ENCODE data around the gene AGAP1. TPM values are rescaled to one million over a fixed set of nuclear protein-coding genes. Genes with fewer than 3 reads are reported as not detected.

The AGAP1 gene
- total RNA-seq, 4 donors from 2014 or later, result 33.7 to 55.2 (median 37.5) TPM

DNA sequence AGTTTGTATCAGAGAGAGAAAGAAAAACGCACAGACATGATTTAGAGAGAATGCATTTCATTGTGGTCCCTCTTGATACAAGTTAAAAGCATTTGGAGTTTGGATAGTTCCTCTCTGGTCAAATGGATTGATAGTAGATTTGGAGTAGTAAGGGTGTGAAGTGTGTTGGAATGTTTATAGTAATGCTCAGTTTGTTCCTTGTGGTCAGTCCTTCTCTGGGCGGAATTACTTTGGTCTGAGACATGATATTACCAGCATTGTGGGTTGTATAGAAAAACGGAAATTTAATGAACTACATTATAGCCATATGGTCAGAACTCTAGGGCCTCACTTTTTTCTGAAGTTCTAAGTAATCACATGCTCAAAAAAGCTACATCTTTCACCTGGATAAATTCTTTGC, 178.9 kb downstream of the AGAP1 start:
- Histone ChIP-seq H3K4me3 (peak overlapping the region in 1 of 2 donors; percentile 65), H3K4me1 (peaks cover 0 to 66% (median 8%) of the 10 kb centered on the region in 3 donors), H3K36me3 (no peaks in the 10 kb centered on the region), H3K9me3 (no peaks in the 10 kb centered on the region), H3K27me3 (no peaks in the 10 kb centered on the region), H3K27ac (peak overlapping the region in 1 of 4 donors; percentile 1)
- WGBS, 2 donors (ENCODE audit: low coverage in 1 of 2), result 42 to 69% methylated on average over 3 of the region's 3 CpGs
- ATAC-seq, result no peak
- TF ChIP-seq EP300 (IDR thresholded peaks at IDR 0.05) (no peak), POLR2A (IDR thresholded peaks at IDR 0.05) (no peak), POLR2AphosphoS5 (IDR thresholded peaks at IDR 0.05) (no peak)
- TF ChIP-seq, protein P1, sequence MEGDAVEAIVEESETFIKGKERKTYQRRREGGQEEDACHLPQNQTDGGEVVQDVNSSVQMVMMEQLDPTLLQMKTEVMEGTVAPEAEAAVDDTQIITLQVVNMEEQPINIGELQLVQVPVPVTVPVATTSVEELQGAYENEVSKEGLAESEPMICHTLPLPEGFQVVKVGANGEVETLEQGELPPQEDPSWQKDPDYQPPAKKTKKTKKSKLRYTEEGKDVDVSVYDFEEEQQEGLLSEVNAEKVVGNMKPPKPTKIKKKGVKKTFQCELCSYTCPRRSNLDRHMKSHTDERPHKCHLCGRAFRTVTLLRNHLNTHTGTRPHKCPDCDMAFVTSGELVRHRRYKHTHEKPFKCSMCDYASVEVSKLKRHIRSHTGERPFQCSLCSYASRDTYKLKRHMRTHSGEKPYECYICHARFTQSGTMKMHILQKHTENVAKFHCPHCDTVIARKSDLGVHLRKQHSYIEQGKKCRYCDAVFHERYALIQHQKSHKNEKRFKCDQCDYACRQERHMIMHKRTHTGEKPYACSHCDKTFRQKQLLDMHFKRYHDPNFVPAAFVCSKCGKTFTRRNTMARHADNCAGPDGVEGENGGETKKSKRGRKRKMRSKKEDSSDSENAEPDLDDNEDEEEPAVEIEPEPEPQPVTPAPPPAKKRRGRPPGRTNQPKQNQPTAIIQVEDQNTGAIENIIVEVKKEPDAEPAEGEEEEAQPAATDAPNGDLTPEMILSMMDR (IDR thresholded peaks at IDR 0.05), result no peak

DNA sequence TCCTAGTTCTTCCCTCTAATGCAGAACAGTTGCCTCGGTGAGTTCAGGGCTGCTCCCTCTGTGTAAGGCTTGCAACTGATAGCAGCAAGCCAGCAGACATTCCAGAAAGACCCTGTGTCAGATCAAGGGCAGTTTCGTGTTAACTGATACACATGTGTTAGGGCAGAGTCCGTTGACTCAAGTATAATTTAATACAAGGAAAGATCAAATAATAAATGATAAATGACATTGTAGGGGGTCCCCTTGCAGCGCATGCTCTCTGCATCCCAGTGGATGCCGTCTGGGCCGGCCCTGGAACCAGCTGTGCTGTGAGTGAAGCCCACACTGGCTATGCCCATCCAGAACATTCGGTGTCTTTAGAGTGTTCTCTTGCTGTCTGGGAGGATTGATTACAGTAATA, 180.3 kb downstream of the AGAP1 start:
- H3K4me3 ChIP-seq, result no peak overlapping the region
- H3K9me3 ChIP-seq, result no peaks in the 10 kb centered on the region
- H3K27me3 ChIP-seq, result no peaks in the 10 kb centered on the region
- peaks cover 0 to 71% (median 8%) of the 10 kb centered on the region in 3 donors for H3K4me1 ChIP-seq
- H3K27ac ChIP-seq, result no peak overlapping the region
- WGBS, 2 donors (ENCODE audit: low coverage in 1 of 2), result 56% methylated on average over 6 of the region's 7 CpGs; no CpG with 5 or more reads in 1 of the 2 donors
- TF ChIP-seq POLR2A (IDR thresholded peaks at IDR 0.05), result no peak
- TF ChIP-seq POLR2AphosphoS5 (IDR thresholded peaks at IDR 0.05), result no peak
- TF ChIP-seq, protein P1 (IDR thresholded peaks at IDR 0.05), result no peak
- TF ChIP-seq EP300 (IDR thresholded peaks at IDR 0.05), result no peak
- H3K36me3 ChIP-seq, result no peaks in the 10 kb centered on the region
- ATAC-seq, result no peak

DNA sequence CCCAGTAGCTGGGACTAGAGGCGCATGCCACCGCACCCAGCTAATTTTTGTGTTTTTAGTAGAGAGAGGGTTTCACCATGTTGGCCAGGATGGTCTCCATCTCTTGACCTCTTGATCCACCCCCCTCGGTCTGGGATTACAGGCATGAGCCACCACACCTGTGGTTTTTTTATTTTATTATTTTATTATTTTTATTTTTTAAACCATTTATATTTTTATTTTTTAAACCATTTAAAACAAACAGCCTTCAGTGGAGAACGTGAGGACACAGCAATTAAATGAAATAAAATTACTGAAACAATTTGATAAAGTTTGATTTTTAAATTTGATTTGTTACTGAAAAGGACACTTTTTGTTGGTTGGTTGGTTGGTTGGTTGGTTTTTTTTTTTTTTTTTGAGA, 181.0 kb downstream of the AGAP1 start:
- Histone ChIP-seq H3K4me1 (peaks cover 0 to 76% (median 12%) of the 10 kb centered on the region in 3 donors), H3K4me3 (no peak overlapping the region), H3K9me3 (no peaks in the 10 kb centered on the region), H3K36me3 (no peaks in the 10 kb centered on the region), H3K27me3 (no peaks in the 10 kb centered on the region), H3K27ac (no peak overlapping the region)
- TF ChIP-seq, protein P1 (IDR thresholded peaks at IDR 0.05), result no peak
- TF ChIP-seq POLR2A (IDR thresholded peaks at IDR 0.05), result no peak
- no peak for ATAC-seq
- WGBS, 2 donors (ENCODE audit: low coverage in 1 of 2), result 87 to 92% methylated on average over 2 to 3 of the region's 4 CpGs

DNA sequence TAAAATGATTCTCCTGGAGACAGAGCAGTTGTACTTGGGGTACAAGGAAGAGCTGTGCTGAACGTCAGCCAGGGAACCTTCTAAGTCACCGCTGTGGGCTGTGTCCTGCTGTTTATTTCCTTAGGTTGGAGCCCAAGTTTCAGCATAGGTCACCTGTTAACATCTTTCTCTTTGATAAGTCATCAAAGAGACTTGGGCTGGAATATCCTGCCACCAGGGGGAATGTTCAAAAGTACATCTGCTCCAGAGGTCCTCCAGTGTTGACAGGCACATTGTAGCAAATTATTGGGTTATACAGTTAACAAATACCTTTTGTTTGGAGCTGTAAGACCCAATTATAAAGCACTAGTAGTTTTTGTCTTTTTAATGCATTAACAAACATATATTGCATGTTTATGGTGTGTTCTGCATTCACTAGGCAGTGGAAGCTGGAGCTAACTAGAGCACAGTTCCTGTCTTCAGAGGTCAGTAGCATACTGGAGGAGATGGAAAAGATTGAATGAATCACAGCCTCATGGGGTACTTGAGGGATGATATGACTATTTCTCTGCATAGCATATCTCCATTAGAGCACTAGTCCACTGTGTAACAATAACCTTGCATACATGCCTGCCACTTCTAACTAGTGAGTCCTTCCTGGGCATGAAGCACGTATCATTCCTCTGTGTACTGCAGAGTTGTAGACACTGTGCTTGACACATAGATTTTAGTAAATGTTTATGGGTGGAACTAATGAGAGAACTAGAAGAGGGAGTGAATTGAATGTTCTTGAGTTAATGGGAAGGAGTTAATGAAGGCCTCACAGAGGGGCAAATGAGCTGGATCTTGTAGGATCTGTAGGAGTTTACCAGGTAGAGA, 182.1 kb downstream of the AGAP1 start:
- Histone ChIP-seq H3K27me3 (no peaks in the 10 kb centered on the region), H3K27ac (no peak overlapping the region), H3K4me1 (peaks cover 0 to 76% (median 21%) of the 10 kb centered on the region in 3 donors), H3K36me3 (no peaks in the 10 kb centered on the region), H3K9me3 (no peaks in the 10 kb centered on the region), H3K4me3 (no peak overlapping the region)
- no peak for ATAC-seq
- WGBS, 2 donors (ENCODE audit: low coverage in 1 of 2), result 69 to 80% methylated on average over 2 to 3 of the region's 3 CpGs
- TF ChIP-seq EP300 (IDR thresholded peaks at IDR 0.05) (no peak), POLR2A (IDR thresholded peaks at IDR 0.05) (no peak), POLR2AphosphoS5 (IDR thresholded peaks at IDR 0.05) (no peak)
- TF ChIP-seq, protein P1 (IDR thresholded peaks at IDR 0.05), result peak in 1 of 4 experiments; percentile 11

DNA sequence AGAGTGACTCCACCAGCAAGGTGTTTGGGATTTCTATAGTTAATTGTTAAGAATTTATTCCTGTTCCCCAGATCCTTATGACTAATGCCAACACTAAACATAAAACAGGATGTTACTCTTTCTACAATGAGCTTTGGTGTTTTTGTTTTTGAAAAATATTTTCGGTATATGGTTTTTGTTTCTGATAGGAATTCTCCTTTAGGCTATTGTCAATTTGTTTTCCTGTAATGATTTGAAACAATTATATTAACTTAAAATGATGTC, 182.6 kb downstream of the AGAP1 start:
- TF ChIP-seq POLR2A (IDR thresholded peaks at IDR 0.05) (no peak), POLR2AphosphoS5 (IDR thresholded peaks at IDR 0.05) (no peak), EP300 (IDR thresholded peaks at IDR 0.05) (no peak)
- TF ChIP-seq, protein P1 (IDR thresholded peaks at IDR 0.05), result no peak
- Histone ChIP-seq H3K27ac (no peak overlapping the region), H3K4me1 (peaks cover 0 to 76% (median 16%) of the 10 kb centered on the region in 3 donors)

More for the DNA sequence above, 182.6 kb downstream of the AGAP1 start:
- 83 to 92% methylated on average over 1 of the region's 1 CpG for WGBS, 2 donors (ENCODE audit: low coverage in 1 of 2)
- Histone ChIP-seq H3K27me3 (no peaks in the 10 kb centered on the region), H3K9me3 (no peaks in the 10 kb centered on the region), H3K36me3 (no peaks in the 10 kb centered on the region), H3K4me3 (no peak overlapping the region)
- no peak for ATAC-seq
